GM21619 (cell line): ENCODE results near the gene ZNF398.
"Not testable (repeated sequence)": the region's sequence is repeated elsewhere in the genome, so short reads cannot be mapped to it uniquely, and the experiment has no call there.

Experiments
- ATAC-seq: cut with Tn5 transposase; IDR thresholded peaks from one replicate; pipeline ENCODE4 v1.9.1; 2021; ENCODE audit not compliant: unreplicated experiment

Gene ZNF398

GRCh38 chr7:149147072-149147751, at the start of gene ZNF398:
ZNF398 (plus strand) TSS chr7:149147453; CDS start chr7:149147743, 290 bp downstream.
- peak; percentile 67 for ATAC-seq

GRCh38 chr7:149099058-149099457, 48.2 kb upstream of the ZNF398 start:
- ATAC-seq, result no peak

GRCh38 chr7:149100821-149101220, 46.4 kb upstream of the ZNF398 start:
- ATAC-seq, result no peak

- no peak for ATAC-seq
These were observed 44.6 kb upstream of the ZNF398 start for GRCh38 chr7:149102666-149103065.

GRCh38 chr7:149103424-149103823, 43.8 kb upstream of the ZNF398 start:
- no peak for ATAC-seq

GRCh38 chr7:149104214-149104613, 43.0 kb upstream of the ZNF398 start:
- ATAC-seq, result no peak

GRCh38 chr7:149104749-149105148, 42.5 kb upstream of the ZNF398 start:
- no peak for ATAC-seq

DNA sequence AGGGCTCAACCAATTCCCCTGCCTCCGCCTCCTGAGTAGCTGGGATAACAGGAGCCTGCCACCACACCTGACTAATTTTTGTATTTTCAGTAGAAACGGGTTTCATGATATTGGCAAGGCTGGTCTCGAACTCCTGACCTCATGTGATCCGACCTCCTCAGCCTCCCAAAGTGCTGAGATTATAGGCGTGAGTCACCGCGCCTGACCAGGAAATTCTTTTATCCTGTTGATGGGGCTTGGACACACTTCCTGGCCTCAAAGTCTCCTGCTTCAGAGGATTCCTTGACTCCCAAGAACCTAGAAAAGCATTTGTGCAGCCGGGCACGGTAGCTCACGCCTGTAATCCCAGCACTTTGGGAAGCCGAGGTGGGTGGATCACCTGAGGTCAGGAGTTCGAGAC, 37.3 kb upstream of the ZNF398 start:
- ATAC-seq, result no peak

GRCh38 chr7:149125189-149125862, 21.9 kb upstream of the ZNF398 start:
- ATAC-seq, result no peak

DNA sequence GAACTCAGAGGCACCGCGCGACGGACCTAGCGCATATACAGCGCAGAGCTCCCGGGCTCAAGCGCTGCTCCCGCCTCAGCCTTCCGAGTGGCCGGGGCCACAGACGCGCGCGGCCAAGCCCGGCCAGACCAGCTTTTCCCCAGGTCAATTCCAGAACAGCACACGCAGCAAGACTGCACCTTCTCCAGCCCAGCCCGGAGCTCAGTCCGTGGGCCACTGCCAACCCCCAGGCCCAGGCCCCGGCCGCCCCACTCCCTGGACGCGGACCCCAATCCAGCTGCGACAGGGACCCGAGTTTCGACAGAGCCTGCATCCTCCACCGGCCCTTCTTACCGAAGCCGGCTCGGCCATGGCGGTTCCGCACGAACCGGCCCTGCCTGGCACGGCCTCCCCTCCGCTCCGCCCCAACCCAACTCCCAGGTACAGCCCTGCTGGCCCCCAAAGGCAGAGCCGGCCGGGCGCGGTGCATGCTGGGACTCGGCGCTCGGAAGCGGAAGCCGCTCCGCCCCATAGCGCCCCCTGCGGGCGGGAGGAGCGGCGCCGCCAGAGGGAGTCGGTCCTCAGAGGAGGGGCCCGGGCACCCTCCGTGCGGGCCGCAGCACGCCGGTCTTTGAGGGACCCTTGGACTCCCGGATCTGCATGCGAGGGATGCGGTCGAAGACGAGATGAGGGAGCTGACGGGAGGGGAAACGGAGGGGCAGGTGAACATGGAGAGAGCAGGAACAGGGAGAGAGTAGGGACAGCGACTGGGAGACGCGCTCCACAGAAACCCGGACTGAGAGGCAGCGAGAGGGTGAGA, 21.2 kb upstream of the ZNF398 start, which contains the start of gene ZNF425:
TSS of gene ZNF425 (minus strand) at position 462 of the 799 bp plus-strand sequence. CDS start at position 351, 111 bp downstream.
- peak; percentile 81 for ATAC-seq

DNA sequence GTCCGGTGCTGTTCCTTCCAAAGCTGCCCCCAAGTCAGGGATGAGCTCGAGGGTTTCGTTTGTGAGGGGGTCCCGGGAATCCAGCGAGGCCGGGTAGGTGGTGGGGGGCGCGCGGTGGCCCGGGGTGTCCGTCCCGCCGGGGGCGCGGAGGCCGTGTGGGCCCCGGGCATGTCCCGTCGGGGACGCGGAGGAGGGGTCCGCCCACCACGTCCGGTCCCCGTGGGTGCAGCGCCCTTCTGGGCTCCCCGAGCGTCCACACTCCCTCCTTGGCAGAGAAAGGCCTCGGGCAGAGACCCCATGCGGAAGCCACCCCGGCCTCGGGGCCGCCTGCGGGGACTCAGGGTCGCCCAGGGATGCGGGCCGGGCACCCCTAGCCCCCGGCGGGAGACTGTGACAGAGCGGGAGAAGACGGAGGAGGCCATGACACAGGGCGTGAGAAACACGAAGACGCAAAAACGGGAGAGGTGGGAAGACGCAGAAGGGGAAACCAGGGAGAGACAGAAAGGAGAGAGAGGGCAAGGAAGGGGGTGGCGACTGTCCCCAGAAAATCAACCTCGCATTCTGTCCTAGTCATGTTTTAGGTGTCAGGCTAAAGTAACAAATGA, 20.5 kb upstream of the ZNF398 start:
- ATAC-seq, result peak; percentile 38

DNA sequence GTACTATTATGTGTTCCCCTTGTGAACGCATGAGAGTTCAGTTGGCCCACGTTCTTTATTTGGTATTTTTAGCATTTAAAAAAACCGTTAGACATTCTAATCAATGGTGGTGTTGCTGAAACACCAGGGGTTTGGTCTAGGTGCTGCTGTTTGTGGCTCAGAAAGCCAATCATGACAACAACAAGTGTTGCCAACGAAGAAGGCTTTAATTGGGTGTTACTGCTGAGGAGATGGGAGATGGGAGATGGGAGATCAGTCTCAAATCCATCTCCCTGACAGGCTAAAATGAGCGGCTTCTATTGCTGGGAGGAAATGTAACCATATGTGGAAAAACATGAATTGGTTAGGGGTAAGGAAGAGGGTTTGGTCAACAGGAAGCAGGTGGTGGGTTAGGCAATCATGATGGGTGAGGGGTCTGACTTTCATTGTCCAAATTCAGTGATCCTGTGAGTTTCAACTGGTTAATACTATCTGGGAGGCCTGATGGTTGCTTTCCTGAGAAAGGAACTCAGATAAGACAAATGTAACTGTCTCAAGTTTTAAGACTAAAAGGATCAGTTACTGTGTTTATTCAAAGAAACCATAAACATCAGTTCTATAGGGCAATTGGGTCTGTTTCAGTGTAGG, 16.6 kb upstream of the ZNF398 start:
- ATAC-seq, result no peak

- no peak for ATAC-seq
These were observed 14.1 kb upstream of the ZNF398 start for GRCh38 chr7:149133028-149133710.

DNA sequence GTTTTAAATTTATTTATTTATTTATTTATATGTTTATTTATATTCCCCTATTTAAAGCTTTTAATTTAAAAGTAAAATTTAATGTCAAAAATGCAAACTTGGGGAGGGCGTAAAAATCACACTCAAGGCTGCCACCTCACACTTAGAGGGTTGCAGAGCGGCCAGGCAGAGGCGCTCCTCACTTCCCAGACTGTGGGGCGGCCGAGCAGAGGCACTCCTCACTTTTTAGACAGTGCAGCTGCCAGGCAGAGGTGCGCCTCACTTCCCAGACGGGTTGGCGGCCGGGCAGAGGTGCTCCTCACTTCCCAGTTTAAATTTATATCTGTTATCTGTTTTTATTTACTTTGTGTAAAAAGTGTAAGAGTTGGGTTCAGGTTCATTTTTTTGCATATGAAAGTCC, 11.1 kb upstream of the ZNF398 start:
- no peak for ATAC-seq

- ATAC-seq, result no peak
These were observed 6.4 kb upstream of the ZNF398 start for GRCh38 chr7:149140831-149141230.

DNA sequence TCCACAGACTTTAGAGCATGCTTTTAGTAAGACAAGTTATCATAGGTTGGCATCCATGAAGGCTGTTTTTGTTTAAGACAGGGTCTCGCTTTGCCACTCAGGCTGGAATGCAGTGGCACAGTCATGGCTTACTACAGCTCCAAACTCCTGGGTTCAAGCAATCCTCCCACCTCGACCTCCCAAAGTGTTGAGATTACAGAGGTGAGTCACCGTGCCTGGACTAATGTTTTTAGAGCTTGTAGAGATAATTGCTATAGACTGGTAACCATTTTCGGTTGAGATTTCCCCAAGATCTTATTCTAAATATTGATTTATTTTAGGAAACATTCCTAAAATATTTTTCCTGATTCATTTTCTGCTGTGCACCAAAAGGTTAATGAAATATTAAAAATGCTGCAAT, 5.4 kb upstream of the ZNF398 start:
- no peak for ATAC-seq

- not testable (repeated sequence) for ATAC-seq
These were observed 2.8 kb upstream of the ZNF398 start for GRCh38 chr7:149144436-149144922.

DNA sequence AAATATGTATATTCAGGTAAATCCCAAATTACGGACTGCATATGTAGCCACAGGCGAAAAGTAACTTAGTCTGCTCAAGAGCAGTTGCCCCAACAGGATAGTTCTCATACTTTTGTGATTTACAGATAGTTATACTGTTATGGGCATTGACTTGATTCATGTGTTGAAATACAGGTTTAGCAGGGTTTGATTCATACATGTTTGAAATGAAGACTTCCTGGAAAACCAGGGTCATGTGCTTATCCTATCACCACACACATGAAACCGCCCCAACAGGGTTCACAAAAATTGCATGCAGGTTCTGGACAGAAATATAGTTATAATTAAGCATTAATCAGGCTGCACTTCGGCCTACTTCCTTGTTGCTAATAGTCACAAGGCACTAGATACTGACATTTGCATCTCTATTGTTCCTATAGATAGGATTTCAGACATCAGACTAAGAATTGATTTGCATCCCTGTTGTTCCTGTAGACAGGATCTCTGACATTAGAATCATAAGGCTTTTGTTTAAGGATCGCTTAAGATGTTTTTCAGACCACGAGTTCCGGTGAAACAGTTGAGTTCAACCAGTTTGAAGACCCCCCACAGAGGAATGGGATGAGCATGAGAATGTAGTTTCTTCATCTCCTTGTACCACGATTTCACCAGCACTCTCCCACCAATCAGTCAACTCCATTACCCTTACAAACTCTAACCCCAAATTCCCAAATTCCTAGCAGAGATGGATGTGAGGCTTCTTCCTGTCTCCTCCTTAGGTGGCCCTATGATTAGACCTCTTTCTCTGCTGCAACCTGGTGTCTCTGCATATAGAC, 2.0 kb upstream of the ZNF398 start:
- no peak for ATAC-seq
